Epithelial cell of esophagus (primary cell): ENCODE measurements around the gene DAD1.

Source experiments
- DNase-seq: peaks from one replicate; pipeline ENCODE4 v3.0.0; 2010; ENCODE audit warnings: low read depth
- H3K4me3 ChIP-seq: 2 replicates; pipeline ENCODE4 v1.5.1; 2011; ENCODE audit warnings: mild to moderate bottlenecking, low read length, control low read depth
- CTCF ChIP-seq: IDR thresholded peaks from 2 replicates; pipeline ENCODE4 v1.5.1; 2011; ENCODE audit warnings: low read depth, mild to moderate bottlenecking, low read length, control low read depth, inconsistent platforms; ENCODE audit not compliant: insufficient read depth; ENCODE audit errors: missing control alignments

The DAD1 gene

DNA sequence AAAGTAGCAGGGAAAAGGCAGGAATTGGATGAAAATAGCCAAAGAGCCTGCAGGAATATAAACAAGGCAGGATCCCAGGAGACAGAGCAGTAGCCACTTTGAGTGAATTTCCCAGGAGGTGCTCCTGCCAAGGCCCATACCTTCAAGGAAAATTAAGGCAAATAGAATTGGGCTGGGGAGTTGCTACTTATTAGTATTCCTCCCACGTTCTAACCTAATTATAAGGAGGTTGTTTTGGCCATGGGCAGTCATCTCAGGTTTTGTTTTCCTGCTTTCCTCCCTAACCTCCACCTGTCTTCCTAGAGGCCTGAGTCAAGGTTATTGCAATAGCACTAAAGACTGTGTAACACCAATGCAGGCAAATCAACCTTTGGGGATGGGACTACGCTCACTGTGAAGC lies 73.1 kb downstream of the DAD1 start:
- H3K4me3 ChIP-seq = no peak overlapping the region
- no peak for DNase-seq
- TF ChIP-seq CTCF = no peak
